Measurements from ENCODE around the gene NSG2. TPM values are rescaled to one million over a fixed set of nuclear protein-coding genes. Genes with fewer than 3 reads are reported as not detected.

NSG2 gene
- total RNA-seq, 1 experiment from 2014 or later, result not detected

- H2BK20ac ChIP-seq (ENCODE audit: low read depth, low read length, poor library complexity, severe bottlenecking), result no peak overlapping the region
Observed at GRCh38 chr5:174082286-174082685, 36.8 kb downstream of the NSG2 start.

More at GRCh38 chr5:174082286-174082685, 36.8 kb downstream of the NSG2 start:
- H3K27me3 ChIP-seq (ENCODE audit: insufficient read depth, low read length), result no peaks in the 10 kb centered on the region
- no peak overlapping the region for H3K4ac ChIP-seq (ENCODE audit: low read depth, low read length)
- no peak overlapping the region for H4K91ac ChIP-seq (ENCODE audit: insufficient read length, low read depth, low read length)
- TF ChIP-seq CTCF (conservative IDR thresholded peaks at IDR 0.05), result no peak
- no peaks in the 10 kb centered on the region for H3K36me3 Mint-ChIP-seq (ENCODE audit: insufficient read depth in 1 of 3, low read depth in 3 of 3)
- no peak overlapping the region for H3K4me2 ChIP-seq (ENCODE audit: insufficient read depth, insufficient read length, low read length)
- H2AFZ ChIP-seq (ENCODE audit: low read length), result no peak overlapping the region
- H3K9ac ChIP-seq (ENCODE audit: extremely low read depth, insufficient read length, low read length), result no peak overlapping the region
- H2BK5ac ChIP-seq (ENCODE audit: insufficient read length, low read length), result no peak overlapping the region
- DNase-seq, result no peak
- no peak overlapping the region for H3K4me3 Mint-ChIP-seq
- H4K20me1 ChIP-seq (ENCODE audit: control insufficient read depth, insufficient read depth, insufficient read length), result no peaks in the 10 kb centered on the region
- no peaks in the 10 kb centered on the region for H3K79me2 ChIP-seq (ENCODE audit: insufficient read depth, low read length)
- H2AK5ac ChIP-seq (ENCODE audit: insufficient read length, low read length), result no peak overlapping the region
- H3K9me3 ChIP-seq (ENCODE audit: control insufficient read depth, low read depth, low read length), result no peaks in the 10 kb centered on the region
- H3K4me1 Mint-ChIP-seq, result peaks cover 0 to 5% of the 10 kb centered on the region in 2 experiments; a peak in 1 of 4 replicates
- H3K4me1 ChIP-seq (ENCODE audit: insufficient read depth, low read length), result no peaks in the 10 kb centered on the region
- H2BK120ac ChIP-seq (ENCODE audit: low read depth, low read length, poor library complexity, severe bottlenecking), result no peak overlapping the region
- H3K56ac ChIP-seq (ENCODE audit: insufficient read length, low read depth, low read length), result no peak overlapping the region
- H4K5ac ChIP-seq (ENCODE audit: insufficient read length, low read depth, low read length), result no peak overlapping the region
- no peak overlapping the region for H3T11ph ChIP-seq (ENCODE audit: low read length)
- H3K27ac Mint-ChIP-seq, result no peak overlapping the region
- no CpG with 5 or more reads among the region's 2 CpGs for WGBS (ENCODE audit: extremely low coverage, insufficient read length, low lambda C conversion rate)
- no peak overlapping the region for H3K18ac ChIP-seq (ENCODE audit: insufficient read length, low read depth, low read length)
- no peak overlapping the region for H4K8ac ChIP-seq (replicated peaks; ENCODE audit: insufficient read length, low read depth, low read length)
- no peaks in the 10 kb centered on the region; the same call in none of the 2 replicates for H3K27me3 Mint-ChIP-seq (ENCODE audit: low read depth)
- no peaks in the 10 kb centered on the region for H3K9me3 Mint-ChIP-seq
- no peak overlapping the region for H3K23ac ChIP-seq (ENCODE audit: insufficient read length, low read depth, low read length)
- H2BK15ac ChIP-seq (ENCODE audit: low read depth, low read length), result no peak overlapping the region
- no peaks in the 10 kb centered on the region for H3K79me1 ChIP-seq (ENCODE audit: insufficient read depth, low read depth, low read length, poor library complexity, severe bottlenecking)
- H2BK12ac ChIP-seq (ENCODE audit: insufficient read length, low read depth, low read length), result no peak overlapping the region
- no peak overlapping the region for H3K14ac ChIP-seq (ENCODE audit: insufficient read depth, low read length)
- H3K27ac ChIP-seq (ENCODE audit: insufficient read length, low read depth, low read length), result no peak overlapping the region
- no peaks in the 10 kb centered on the region for H3K23me2 ChIP-seq (ENCODE audit: insufficient read length, low read depth, low read length, poor library complexity, severe bottlenecking)
